Measurements from ENCODE around the gene MAGI1.

DNA sequence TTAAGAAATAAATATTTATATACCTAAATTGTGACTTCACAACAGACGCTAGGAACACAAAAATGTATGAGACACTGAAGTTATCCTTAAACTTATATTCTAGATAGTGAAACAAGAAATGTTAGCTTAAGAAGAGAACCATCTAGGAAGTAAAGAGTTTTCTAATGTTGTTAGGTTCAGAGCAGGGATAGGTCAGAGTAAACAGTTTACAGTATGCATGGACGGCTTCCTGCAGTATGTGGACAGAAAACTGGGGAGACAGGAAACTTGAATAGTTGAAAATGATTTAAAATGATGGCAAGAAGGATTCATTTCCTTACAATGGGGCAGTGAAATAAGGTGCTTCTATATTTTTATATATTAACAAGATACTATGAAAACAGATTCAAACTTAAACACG lies 449.8 kb downstream of the MAGI1 start:
- TF ChIP-seq, protein P1, sequence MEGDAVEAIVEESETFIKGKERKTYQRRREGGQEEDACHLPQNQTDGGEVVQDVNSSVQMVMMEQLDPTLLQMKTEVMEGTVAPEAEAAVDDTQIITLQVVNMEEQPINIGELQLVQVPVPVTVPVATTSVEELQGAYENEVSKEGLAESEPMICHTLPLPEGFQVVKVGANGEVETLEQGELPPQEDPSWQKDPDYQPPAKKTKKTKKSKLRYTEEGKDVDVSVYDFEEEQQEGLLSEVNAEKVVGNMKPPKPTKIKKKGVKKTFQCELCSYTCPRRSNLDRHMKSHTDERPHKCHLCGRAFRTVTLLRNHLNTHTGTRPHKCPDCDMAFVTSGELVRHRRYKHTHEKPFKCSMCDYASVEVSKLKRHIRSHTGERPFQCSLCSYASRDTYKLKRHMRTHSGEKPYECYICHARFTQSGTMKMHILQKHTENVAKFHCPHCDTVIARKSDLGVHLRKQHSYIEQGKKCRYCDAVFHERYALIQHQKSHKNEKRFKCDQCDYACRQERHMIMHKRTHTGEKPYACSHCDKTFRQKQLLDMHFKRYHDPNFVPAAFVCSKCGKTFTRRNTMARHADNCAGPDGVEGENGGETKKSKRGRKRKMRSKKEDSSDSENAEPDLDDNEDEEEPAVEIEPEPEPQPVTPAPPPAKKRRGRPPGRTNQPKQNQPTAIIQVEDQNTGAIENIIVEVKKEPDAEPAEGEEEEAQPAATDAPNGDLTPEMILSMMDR (IDR thresholded peaks at IDR 0.05): no peak
- no peak for TF ChIP-seq POLR2AphosphoS5 (IDR thresholded peaks at IDR 0.05)
- TF ChIP-seq POLR2A (IDR thresholded peaks at IDR 0.05): no peak

All from breast epithelium (tissue), 3 donors.